Panc1 (cell line): ENCODE results near the gene PELI3. TPM values are rescaled to one million over a fixed set of nuclear protein-coding genes. Genes with fewer than 3 reads are reported as not detected.

Source experiments
- ATAC-seq: fragments of 200-7000 bp; cut with Tn5 transposase; 2 replicates; pipeline ENCODE4 v1.9.1; 2020; ENCODE audit warnings: mild to moderate bottlenecking, moderate library complexity
- BruUV-seq: library from RNA; stranded (reverse); fragments of 400-500 nt; replicated peaks from 2 replicates; lab custom pipeline; 2021; lab: Mats Ljungman, UMichigan
- CTCF ChIA-PET: fragments of 300-600 bp; sonication (Branson Sonifier 250); formaldehyde crosslinking; loops from one replicate; lab custom pipeline; 2022; ENCODE audit warnings: antibody characterized with exemption; lab: Charles Lee
- POLR2A ChIA-PET: fragments of 300-600 bp; sonication (Branson Sonifier 250); formaldehyde crosslinking; loops from one replicate; lab custom pipeline; 2022; ENCODE audit warnings: antibody characterized with exemption; lab: Charles Lee
- DNase-seq: peaks from one replicate; pipeline ENCODE4 v3.0.0-alpha.2; 2010; ENCODE audit warnings: low read depth, low spot score
- H3K27ac ChIP-seq: 2 replicates; pipeline ENCODE4 v1.5.1; 2011; ENCODE audit warnings: mild to moderate bottlenecking, low read length, inconsistent platforms
- H3K27me3 ChIP-seq: fragments of 200-500 bp; sonication (Bioruptor generic); 2 replicates; pipeline ENCODE4 v1.6.0; 2014; ENCODE audit warnings: low read length, inconsistent platforms; ENCODE audit not compliant: control insufficient read depth, insufficient read depth
- H3K36me3 ChIP-seq: fragments of 200-500 bp; sonication (Bioruptor generic); 2 replicates; pipeline ENCODE4 v1.5.1; 2014; ENCODE audit warnings: inconsistent platforms, mild to moderate bottlenecking, low read length, moderate library complexity; ENCODE audit not compliant: control insufficient read depth, insufficient read depth
- H3K4me1 ChIP-seq: 2 replicates; pipeline ENCODE4 v1.5.1; 2011; ENCODE audit warnings: inconsistent platforms, mild to moderate bottlenecking, low read length, moderate library complexity; ENCODE audit not compliant: control insufficient read depth, insufficient read depth
- H3K4me3 ChIP-seq, 2 experiments: 2 replicates each; pipeline ENCODE4 v1.5.1; 2011 to 2012; ENCODE audit warnings: low read depth in 2 of 2, low read length in 2 of 2, mild to moderate bottlenecking in 2 of 2, inconsistent platforms in 1 of 2, moderate library complexity in 1 of 2
- H3K9me3 ChIP-seq: fragments of 200-500 bp; sonication (Bioruptor generic); 2 replicates; pipeline ENCODE4 v1.5.1; 2014; ENCODE audit warnings: low read depth, mild to moderate bottlenecking, inconsistent platforms, low read length, moderate library complexity; ENCODE audit not compliant: control insufficient read depth, insufficient read depth
- POLR2AphosphoS5 ChIP-seq: IDR thresholded peaks from 2 replicates; pipeline ENCODE4 v1.6.1; 2012; ENCODE audit warnings: mild to moderate bottlenecking, low read depth, low read length, moderate library complexity
- SIN3A ChIP-seq: IDR thresholded peaks from 2 replicates; pipeline ENCODE4 v1.6.1; 2012; ENCODE audit warnings: low read depth, mild to moderate bottlenecking, low read length, moderate library complexity, borderline replicate concordance; ENCODE audit not compliant: insufficient read depth
- TCF7L2 ChIP-seq: IDR thresholded peaks from 2 replicates; pipeline ENCODE4 v1.6.1; 2011; ENCODE audit warnings: mild to moderate bottlenecking, low read depth, low read length, inconsistent platforms
- in situ Hi-C: cut with HindIII; loops from 2 replicates; pipeline ENCODE4 v1.10.0; 2016; ENCODE audit warnings: low sequenced_read_pairs, low pct_unique_long_range_greater_than_20kb
- intact Hi-C: fragments of 100-400 bp; cut with micrococcal nuclease; formaldehyde crosslinking; loops from one replicate; pipeline ENCODE4 v1.10.0; 2022; ENCODE audit not compliant: unreplicated experiment
- total RNA-seq: library from RNA; stranded (reverse); gene quantifications from one replicate; pipeline ENCODE4 v1.2.1, GENCODE V29; 2021; ENCODE audit not compliant: unreplicated experiment
- TF ChIP-seq, protein P1 (sequence below): fragments of 450-650 bp; IDR thresholded peaks from 2 replicates; pipeline ENCODE4 v1.5.1; 2017; ENCODE audit warnings: mild to moderate bottlenecking
- TF ChIP-seq, protein P2 (sequence below), 2 experiments: IDR thresholded peaks; 2 replicates each; pipeline ENCODE4 v1.6.1; 2011 to 2012; ENCODE audit warnings: low read depth in 2 of 2, control low read depth in 1 of 2, low read length in 1 of 2, mild to moderate bottlenecking in 1 of 2, moderate library complexity in 1 of 2; ENCODE audit not compliant: insufficient read depth in 1 of 2

Gene PELI3
- total RNA-seq, 1 experiment from 2014 or later = 9.1 TPM

DNA sequence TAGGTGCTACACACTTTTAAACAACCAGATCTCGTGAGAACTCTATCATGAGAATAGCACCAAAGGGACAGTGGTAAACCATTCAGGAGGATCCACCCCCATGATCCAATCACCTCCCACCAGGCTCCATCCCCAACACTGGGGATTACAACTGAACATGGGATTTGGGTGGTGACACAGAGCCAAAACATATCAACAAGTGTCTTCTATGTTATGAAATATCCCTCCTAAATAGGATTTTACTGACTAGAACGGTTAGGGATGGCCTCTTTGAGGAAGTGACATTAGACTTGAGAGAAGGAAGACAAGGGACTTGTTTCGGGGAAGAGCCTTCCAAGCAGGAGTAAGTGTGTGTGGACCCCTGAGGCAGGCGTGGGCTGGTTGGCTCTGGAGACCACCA lies 16.1 kb upstream of the PELI3 start:
- Histone ChIP-seq H3K27me3 (peaks cover 9% of the 10 kb centered on the region), H3K36me3 (no peaks in the 10 kb centered on the region), H3K27ac (no peak overlapping the region), H3K9me3 (no peaks in the 10 kb centered on the region), H3K4me1 (no peaks in the 10 kb centered on the region), H3K4me3 (no peak overlapping the region)
- no TSS peak for BruUV-seq
- TF ChIP-seq POLR2AphosphoS5 (no peak), TCF7L2 (no peak), SIN3A (no peak)
- TF ChIP-seq, protein P1, sequence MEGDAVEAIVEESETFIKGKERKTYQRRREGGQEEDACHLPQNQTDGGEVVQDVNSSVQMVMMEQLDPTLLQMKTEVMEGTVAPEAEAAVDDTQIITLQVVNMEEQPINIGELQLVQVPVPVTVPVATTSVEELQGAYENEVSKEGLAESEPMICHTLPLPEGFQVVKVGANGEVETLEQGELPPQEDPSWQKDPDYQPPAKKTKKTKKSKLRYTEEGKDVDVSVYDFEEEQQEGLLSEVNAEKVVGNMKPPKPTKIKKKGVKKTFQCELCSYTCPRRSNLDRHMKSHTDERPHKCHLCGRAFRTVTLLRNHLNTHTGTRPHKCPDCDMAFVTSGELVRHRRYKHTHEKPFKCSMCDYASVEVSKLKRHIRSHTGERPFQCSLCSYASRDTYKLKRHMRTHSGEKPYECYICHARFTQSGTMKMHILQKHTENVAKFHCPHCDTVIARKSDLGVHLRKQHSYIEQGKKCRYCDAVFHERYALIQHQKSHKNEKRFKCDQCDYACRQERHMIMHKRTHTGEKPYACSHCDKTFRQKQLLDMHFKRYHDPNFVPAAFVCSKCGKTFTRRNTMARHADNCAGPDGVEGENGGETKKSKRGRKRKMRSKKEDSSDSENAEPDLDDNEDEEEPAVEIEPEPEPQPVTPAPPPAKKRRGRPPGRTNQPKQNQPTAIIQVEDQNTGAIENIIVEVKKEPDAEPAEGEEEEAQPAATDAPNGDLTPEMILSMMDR = no peak
- TF ChIP-seq, protein P2, sequence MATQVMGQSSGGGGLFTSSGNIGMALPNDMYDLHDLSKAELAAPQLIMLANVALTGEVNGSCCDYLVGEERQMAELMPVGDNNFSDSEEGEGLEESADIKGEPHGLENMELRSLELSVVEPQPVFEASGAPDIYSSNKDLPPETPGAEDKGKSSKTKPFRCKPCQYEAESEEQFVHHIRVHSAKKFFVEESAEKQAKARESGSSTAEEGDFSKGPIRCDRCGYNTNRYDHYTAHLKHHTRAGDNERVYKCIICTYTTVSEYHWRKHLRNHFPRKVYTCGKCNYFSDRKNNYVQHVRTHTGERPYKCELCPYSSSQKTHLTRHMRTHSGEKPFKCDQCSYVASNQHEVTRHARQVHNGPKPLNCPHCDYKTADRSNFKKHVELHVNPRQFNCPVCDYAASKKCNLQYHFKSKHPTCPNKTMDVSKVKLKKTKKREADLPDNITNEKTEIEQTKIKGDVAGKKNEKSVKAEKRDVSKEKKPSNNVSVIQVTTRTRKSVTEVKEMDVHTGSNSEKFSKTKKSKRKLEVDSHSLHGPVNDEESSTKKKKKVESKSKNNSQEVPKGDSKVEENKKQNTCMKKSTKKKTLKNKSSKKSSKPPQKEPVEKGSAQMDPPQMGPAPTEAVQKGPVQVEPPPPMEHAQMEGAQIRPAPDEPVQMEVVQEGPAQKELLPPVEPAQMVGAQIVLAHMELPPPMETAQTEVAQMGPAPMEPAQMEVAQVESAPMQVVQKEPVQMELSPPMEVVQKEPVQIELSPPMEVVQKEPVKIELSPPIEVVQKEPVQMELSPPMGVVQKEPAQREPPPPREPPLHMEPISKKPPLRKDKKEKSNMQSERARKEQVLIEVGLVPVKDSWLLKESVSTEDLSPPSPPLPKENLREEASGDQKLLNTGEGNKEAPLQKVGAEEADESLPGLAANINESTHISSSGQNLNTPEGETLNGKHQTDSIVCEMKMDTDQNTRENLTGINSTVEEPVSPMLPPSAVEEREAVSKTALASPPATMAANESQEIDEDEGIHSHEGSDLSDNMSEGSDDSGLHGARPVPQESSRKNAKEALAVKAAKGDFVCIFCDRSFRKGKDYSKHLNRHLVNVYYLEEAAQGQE (IDR thresholded peaks at IDR 0.05; ENCODE audit: insufficient read depth in 1 of 2, low read depth in 2 of 2, low read length in 1 of 2) = no peak
- in situ Hi-C loops = no loop called here
- ChIA-PET POLR2A (no interaction called here), CTCF (interaction anchor here (0.6 kb wide), 1 partner anchor 21 kb away, joined by 3 read pairs; no protein-coding TSS in a partner anchor)
- ATAC-seq (no peak), DNase-seq (no peak)
- intact Hi-C loops = no loop called here

DNA sequence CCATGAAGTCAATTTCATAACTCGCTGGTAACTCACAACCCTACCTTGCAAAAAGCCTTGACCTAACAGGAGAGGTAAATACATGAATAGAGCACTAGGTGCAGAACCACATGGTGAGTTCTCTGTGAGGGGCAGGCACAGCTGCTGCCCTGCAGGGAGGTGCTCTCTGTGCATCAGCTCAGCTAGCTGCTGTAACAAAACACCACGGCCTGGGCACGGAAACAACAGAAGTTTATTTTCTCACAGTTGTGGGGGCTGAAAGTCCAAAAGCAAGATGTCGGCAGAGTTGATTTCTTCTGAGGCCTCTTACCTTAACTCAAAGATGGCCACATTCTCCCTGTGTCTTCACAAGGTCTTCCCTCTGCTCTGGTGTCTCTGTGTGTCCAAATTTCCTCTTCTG lies 15.0 kb upstream of the PELI3 start:
- no peak for DNase-seq
- ChIA-PET CTCF (no interaction called here), POLR2A (no interaction called here)
- TF ChIP-seq SIN3A = no peak
- TF ChIP-seq TCF7L2 = no peak
- TF ChIP-seq, protein P2 (IDR thresholded peaks at IDR 0.05; ENCODE audit: insufficient read depth in 1 of 2, low read depth in 2 of 2, low read length in 1 of 2) = no peak
- TF ChIP-seq, protein P1 = no peak
- no peak for TF ChIP-seq POLR2AphosphoS5
- no peaks in the 10 kb centered on the region for H3K36me3 ChIP-seq
- in situ Hi-C loops = no loop called here
- peaks cover 9% of the 10 kb centered on the region for H3K27me3 ChIP-seq
- no peak overlapping the region for H3K27ac ChIP-seq
- H3K4me3 ChIP-seq = no peak overlapping the region
- H3K9me3 ChIP-seq = no peaks in the 10 kb centered on the region
- BruUV-seq = no TSS peak
- intact Hi-C loops = no loop called here
- no peaks in the 10 kb centered on the region for H3K4me1 ChIP-seq
- ATAC-seq = no peak
